Measurements from ENCODE around the gene DMPK.
A peak's percentile ranks its signal among the peaks of the same experiment; 100 is the strongest.
"Not testable (repeated sequence)": the region's sequence is repeated elsewhere in the genome, so short reads cannot be mapped to it uniquely, and the experiment has no call there.

Gene DMPK

GRCh38 chr19:45761714-45762113, 20.6 kb downstream of the DMPK start:
- H3K4me3 ChIP-seq (ENCODE audit: low read depth, low read length), result no peak overlapping the region
- no peak for DNase-seq (ENCODE audit: low read depth)

GRCh38 chr19:45758921-45759320, 23.4 kb downstream of the DMPK start:
- DNase-seq (ENCODE audit: low read depth), result no peak
- no peak overlapping the region for H3K4me3 ChIP-seq (ENCODE audit: low read depth, low read length)

- DNase-seq (ENCODE audit: low read depth), result no peak
- no peak overlapping the region for H3K4me3 ChIP-seq (ENCODE audit: low read depth, low read length)
These were observed 24.6 kb downstream of the DMPK start for GRCh38 chr19:45757695-45758094.

- DNase-seq (ENCODE audit: low read depth), result no peak
- no peak overlapping the region for H3K4me3 ChIP-seq (ENCODE audit: low read depth, low read length)
These were observed 28.0 kb downstream of the DMPK start for GRCh38 chr19:45754323-45754722.

GRCh38 chr19:45753548-45753947, 28.7 kb downstream of the DMPK start:
- H3K4me3 ChIP-seq (ENCODE audit: low read depth, low read length), result no peak overlapping the region
- DNase-seq (ENCODE audit: low read depth), result no peak

GRCh38 chr19:45752639-45753038, 29.7 kb downstream of the DMPK start:
- no peak for DNase-seq (ENCODE audit: low read depth)
- no peak overlapping the region for H3K4me3 ChIP-seq (ENCODE audit: low read depth, low read length)

- H3K4me3 ChIP-seq (ENCODE audit: low read depth, low read length); DNase-seq (ENCODE audit: low read depth): not testable (repeated sequence)
These were observed 30.8 kb downstream of the DMPK start for GRCh38 chr19:45751483-45751882.

GRCh38 chr19:45747513-45747912, 34.8 kb downstream of the DMPK start:
- DNase-seq (ENCODE audit: low read depth), result no peak
- H3K4me3 ChIP-seq (ENCODE audit: low read depth, low read length), result no peak overlapping the region

GRCh38 chr19:45746866-45747265, 35.4 kb downstream of the DMPK start:
- DNase-seq (ENCODE audit: low read depth), result no peak
- H3K4me3 ChIP-seq (ENCODE audit: low read depth, low read length), result no peak overlapping the region

- no peak for DNase-seq (ENCODE audit: low read depth)
- H3K4me3 ChIP-seq (ENCODE audit: low read depth, low read length), result no peak overlapping the region
These were observed 36.7 kb downstream of the DMPK start for GRCh38 chr19:45745606-45746005.

- no peak for DNase-seq (ENCODE audit: low read depth)
- H3K4me3 ChIP-seq (ENCODE audit: low read depth, low read length), result no peak overlapping the region
These were observed 39.3 kb downstream of the DMPK start for GRCh38 chr19:45742969-45743368.

- no peak overlapping the region for H3K4me3 ChIP-seq (ENCODE audit: low read depth, low read length)
- no peak for DNase-seq (ENCODE audit: low read depth)
These were observed 42.5 kb downstream of the DMPK start for GRCh38 chr19:45739498-45740439.

- H3K4me3 ChIP-seq (ENCODE audit: low read depth, low read length), result no peak within 1 kb of the TSS
- DNase-seq (ENCODE audit: low read depth), result no peak
These were observed 49.0 kb downstream of the DMPK start, which contains the start of gene MEIOSIN for GRCh38 chr19:45733160-45733810. Gene MEIOSIN, plus strand, starts transcription at chr19:45733439. Its CDS starts 1,938 bp downstream, at chr19:45735377.

GRCh38 chr19:45730368-45731288, 51.7 kb downstream of the DMPK start, which contains the start of gene FBXO46:
Gene FBXO46, minus strand, starts transcription at chr19:45730896. Its CDS starts 17,401 bp downstream, at chr19:45713495.
- peak within 1 kb of the TSS; percentile 66 for H3K4me3 ChIP-seq (ENCODE audit: low read depth, low read length)
- DNase-seq (ENCODE audit: low read depth), result peak; percentile 96

GRCh38 chr19:45729800-45730290, 52.4 kb downstream of the DMPK start:
- no peak for DNase-seq (ENCODE audit: low read depth)
- H3K4me3 ChIP-seq (ENCODE audit: low read depth, low read length), result peak overlapping the region; percentile 66

- DNase-seq (ENCODE audit: low read depth); H3K4me3 ChIP-seq (ENCODE audit: low read depth, low read length): not testable (repeated sequence)
These were observed 53.6 kb downstream of the DMPK start for GRCh38 chr19:45728683-45729082.

- not testable (repeated sequence) for H3K4me3 ChIP-seq (ENCODE audit: low read depth, low read length); DNase-seq (ENCODE audit: low read depth)
These were observed 62.2 kb downstream of the DMPK start for GRCh38 chr19:45720065-45720464.
